Endodermal cell (in vitro differentiated cells): ENCODE data around the gene C3orf20. TPM values are rescaled to one million over a fixed set of nuclear protein-coding genes. Genes with fewer than 3 reads are reported as not detected.

ENCODE experiments used
- DNase-seq: peaks from one replicate; pipeline ENCODE4 v3.0.0-alpha.2; 2017
- H3K27ac ChIP-seq: 2 replicates; pipeline ENCODE4 v1.5.1; 2013; ENCODE audit warnings: mild to moderate bottlenecking, low read depth, low read length, moderate library complexity
- H3K27me3 ChIP-seq: 2 replicates; pipeline ENCODE4 v1.6.1; 2013; ENCODE audit warnings: mild to moderate bottlenecking, low read length, moderate library complexity; ENCODE audit not compliant: insufficient read depth, control insufficient read depth, poor library complexity, severe bottlenecking
- H3K36me3 ChIP-seq: 2 replicates; pipeline ENCODE4 v1.7.0; 2013; ENCODE audit warnings: mild to moderate bottlenecking, low read length, moderate library complexity; ENCODE audit not compliant: control insufficient read depth, insufficient read depth
- H3K4me1 ChIP-seq: one replicate; pipeline ENCODE4 v1.7.0; 2013; ENCODE audit warnings: low read length; ENCODE audit not compliant: control insufficient read depth, insufficient read depth
- H3K4me3 ChIP-seq: 2 replicates; pipeline ENCODE4 v1.5.1; 2013; ENCODE audit warnings: mild to moderate bottlenecking, low read length, moderate library complexity
- H3K9ac ChIP-seq: 2 replicates; pipeline ENCODE4 v1.6.1; 2013; ENCODE audit warnings: mild to moderate bottlenecking, low read length, moderate library complexity; ENCODE audit not compliant: poor library complexity, severe bottlenecking; ENCODE audit errors: extremely low read depth
- H3K9me3 ChIP-seq: 2 replicates; pipeline ENCODE4 v1.6.1; 2013; ENCODE audit warnings: mild to moderate bottlenecking, low read length, moderate library complexity; ENCODE audit not compliant: control insufficient read depth
- H3K27ac Mint-ChIP-seq: 2 replicates; pipeline ENCODE4 v1.8.0; 2020; ENCODE audit warnings: mixed read lengths
- H3K27me3 Mint-ChIP-seq: 2 replicates; pipeline ENCODE4 v1.8.0; 2021; ENCODE audit warnings: mild to moderate bottlenecking, mixed read lengths; ENCODE audit not compliant: insufficient read depth
- H3K36me3 Mint-ChIP-seq: 2 replicates; pipeline ENCODE4 v1.8.0; 2020; ENCODE audit warnings: low read depth, mixed read lengths
- H3K4me1 Mint-ChIP-seq: 2 replicates; pipeline ENCODE4 v1.8.0; 2020; ENCODE audit warnings: mixed read lengths
- H3K4me3 Mint-ChIP-seq: 2 replicates; pipeline ENCODE4 v1.8.0; 2020; ENCODE audit warnings: mild to moderate bottlenecking, moderate library complexity, mixed read lengths
- H3K9me3 Mint-ChIP-seq: 2 replicates; pipeline ENCODE4 v1.8.0; 2020; ENCODE audit warnings: mild to moderate bottlenecking, mixed read lengths
- WGBS, 2 experiments: methylation state at CpG; one replicate each; pipeline versions ENCODE4 v1.1.5 to v1.1.7; 2013; ENCODE audit warnings: missing lambda C conversion rate in 2 of 2, mixed read lengths in 1 of 2; ENCODE audit not compliant: insufficient coverage in 1 of 2, insufficient read length in 1 of 2; 5-methylcytosine and 5-hydroxymethylcytosine counted together
- total RNA-seq, 2 donors: library from RNA; stranded (reverse); fragmentation: NEBNext Ultra II Directional in 1 of 2; extraction: Animal tissue kit (Norgen Biotek cat#: 25700) in 1 of 2; gene quantifications; 2 replicates in 1 of 2; 3 replicates in 1 of 2; pipeline ENCODE4 v1.2.1, GENCODE V29; 2021
- TF ChIP-seq, protein P1 (sequence below): fragments of 200-600 bp; sonication (generic); conservative IDR thresholded peaks from 2 replicates; pipeline ENCODE4 v1.5.0; 2021; ENCODE audit warnings: antibody characterized with exemption, mild to moderate bottlenecking

The C3orf20 gene
- total RNA-seq, 2 donors from 2014 or later = not detected

DNA sequence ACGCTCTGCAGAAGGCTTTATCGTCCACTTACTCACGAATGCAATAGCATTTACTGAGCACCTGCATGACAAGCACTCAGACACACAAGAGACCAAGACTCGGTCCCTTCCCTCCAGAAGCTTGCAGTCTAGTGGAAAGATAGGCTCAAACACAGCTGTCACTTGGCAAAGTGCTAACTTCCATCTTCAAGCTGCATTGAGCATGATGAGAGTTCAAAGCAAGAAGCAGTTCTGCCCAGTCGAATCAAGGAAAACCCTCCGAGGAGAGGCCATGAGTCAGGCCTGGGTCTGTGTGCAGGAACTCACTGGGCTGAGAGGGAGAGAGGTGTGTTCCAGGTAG, 51.5 kb downstream of the C3orf20 start:
- WGBS, 2 experiments = 90% methylated on average over 4 to 6 of the region's 6 CpGs
- TF ChIP-seq, protein P1, sequence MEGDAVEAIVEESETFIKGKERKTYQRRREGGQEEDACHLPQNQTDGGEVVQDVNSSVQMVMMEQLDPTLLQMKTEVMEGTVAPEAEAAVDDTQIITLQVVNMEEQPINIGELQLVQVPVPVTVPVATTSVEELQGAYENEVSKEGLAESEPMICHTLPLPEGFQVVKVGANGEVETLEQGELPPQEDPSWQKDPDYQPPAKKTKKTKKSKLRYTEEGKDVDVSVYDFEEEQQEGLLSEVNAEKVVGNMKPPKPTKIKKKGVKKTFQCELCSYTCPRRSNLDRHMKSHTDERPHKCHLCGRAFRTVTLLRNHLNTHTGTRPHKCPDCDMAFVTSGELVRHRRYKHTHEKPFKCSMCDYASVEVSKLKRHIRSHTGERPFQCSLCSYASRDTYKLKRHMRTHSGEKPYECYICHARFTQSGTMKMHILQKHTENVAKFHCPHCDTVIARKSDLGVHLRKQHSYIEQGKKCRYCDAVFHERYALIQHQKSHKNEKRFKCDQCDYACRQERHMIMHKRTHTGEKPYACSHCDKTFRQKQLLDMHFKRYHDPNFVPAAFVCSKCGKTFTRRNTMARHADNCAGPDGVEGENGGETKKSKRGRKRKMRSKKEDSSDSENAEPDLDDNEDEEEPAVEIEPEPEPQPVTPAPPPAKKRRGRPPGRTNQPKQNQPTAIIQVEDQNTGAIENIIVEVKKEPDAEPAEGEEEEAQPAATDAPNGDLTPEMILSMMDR = no peak
- Mint-ChIP-seq H3K4me1 (no peaks in the 10 kb centered on the region), H3K36me3 (no peaks in the 10 kb centered on the region), H3K27me3 (no peaks in the 10 kb centered on the region), H3K9me3 (no peaks in the 10 kb centered on the region), H3K4me3 (no peak overlapping the region), H3K27ac (no peak overlapping the region)
- no peaks in the 10 kb centered on the region for H3K9me3 ChIP-seq
- peak overlapping the region; percentile 71 for H3K27ac ChIP-seq
- DNase-seq = no peak
- no peak overlapping the region for H3K9ac ChIP-seq
- no peaks in the 10 kb centered on the region for H3K36me3 ChIP-seq
- no peak overlapping the region for H3K4me3 ChIP-seq
- H3K4me1 ChIP-seq = no peaks in the 10 kb centered on the region
- H3K27me3 ChIP-seq = no peaks in the 10 kb centered on the region

DNA sequence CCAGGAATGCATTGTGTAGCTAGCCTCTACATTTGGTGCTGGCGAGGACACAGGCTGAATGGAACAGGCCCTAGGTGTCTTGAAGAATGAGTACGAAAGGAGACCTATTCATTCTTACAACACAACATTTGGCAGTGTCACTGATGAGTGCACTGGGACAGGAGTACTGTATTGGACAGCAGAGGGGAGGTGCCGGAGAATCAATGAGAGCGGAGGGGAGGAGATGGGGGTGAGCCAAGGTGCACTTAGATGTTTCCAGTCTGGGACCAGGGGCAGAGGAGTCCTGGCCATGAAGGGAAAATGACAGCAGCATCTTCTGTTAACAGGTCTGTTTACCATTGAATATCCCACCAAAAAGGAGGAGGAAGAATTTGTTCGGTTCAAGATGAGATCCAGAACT, 53.2 kb downstream of the C3orf20 start:
- H3K27ac ChIP-seq = no peak overlapping the region
- Mint-ChIP-seq H3K4me1 (no peaks in the 10 kb centered on the region), H3K4me3 (no peak overlapping the region), H3K27me3 (no peaks in the 10 kb centered on the region), H3K27ac (no peak overlapping the region), H3K36me3 (no peaks in the 10 kb centered on the region), H3K9me3 (no peaks in the 10 kb centered on the region)
- peaks cover 5% of the 10 kb centered on the region for H3K27me3 ChIP-seq
- 93% methylated on average over 5 of the region's 5 CpGs; no CpG with 5 or more reads in 1 of the 2 experiments for WGBS, 2 experiments
- H3K36me3 ChIP-seq = no peaks in the 10 kb centered on the region
- no peak for DNase-seq
- H3K9ac ChIP-seq = no peak overlapping the region
- no peaks in the 10 kb centered on the region for H3K4me1 ChIP-seq
- no peaks in the 10 kb centered on the region for H3K9me3 ChIP-seq
- TF ChIP-seq, protein P1 = no peak
- no peak overlapping the region for H3K4me3 ChIP-seq

DNA sequence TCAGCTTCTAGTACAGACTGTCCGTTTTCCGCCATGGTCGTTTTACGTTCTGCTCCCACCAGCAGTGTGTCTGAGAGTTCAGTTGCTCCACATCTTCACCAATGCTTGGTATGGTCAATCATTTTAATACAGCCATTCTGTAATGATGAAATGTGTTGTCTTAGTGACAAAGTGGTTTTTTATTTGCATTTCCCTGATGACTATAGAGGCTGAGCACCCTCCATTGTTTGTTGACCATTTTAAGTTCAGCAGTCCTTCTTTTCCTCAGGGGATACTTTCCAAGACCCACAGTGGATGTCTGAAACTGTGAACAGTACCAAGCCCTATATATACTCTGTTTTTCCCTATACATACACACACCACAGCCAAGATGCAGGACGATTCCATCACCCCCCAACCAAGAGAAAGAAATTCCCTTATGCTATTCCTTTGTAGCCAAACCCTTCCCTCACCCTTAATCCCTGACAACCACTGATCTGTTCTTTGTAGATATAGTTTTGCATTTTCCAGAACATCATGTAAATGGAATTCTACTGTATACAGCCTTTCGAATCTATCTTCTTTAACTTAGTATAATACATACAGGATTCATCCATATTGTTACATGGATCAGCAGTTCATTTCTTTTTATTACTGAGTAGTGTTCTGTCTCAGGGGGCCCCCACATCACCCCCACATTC, 55.9 kb downstream of the C3orf20 start:
- Histone ChIP-seq H3K4me1 (no peaks in the 10 kb centered on the region), H3K27ac (no peak overlapping the region), H3K27me3 (peaks cover 5% of the 10 kb centered on the region), H3K4me3 (no peak overlapping the region), H3K36me3 (no peaks in the 10 kb centered on the region), H3K9me3 (no peaks in the 10 kb centered on the region), H3K9ac (no peak overlapping the region)
- no peaks in the 10 kb centered on the region for H3K36me3 Mint-ChIP-seq
- 70 to 91% methylated on average over 2 to 6 of the region's 6 CpGs for WGBS, 2 experiments
- DNase-seq = no peak
- TF ChIP-seq, protein P1 = no peak
- H3K4me1 Mint-ChIP-seq = no peaks in the 10 kb centered on the region
- no peak overlapping the region for H3K4me3 Mint-ChIP-seq
- no peaks in the 10 kb centered on the region for H3K27me3 Mint-ChIP-seq
- H3K27ac Mint-ChIP-seq = no peak overlapping the region
- no peaks in the 10 kb centered on the region for H3K9me3 Mint-ChIP-seq
